HG02610 (cell line): ENCODE results near the gene DCBLD2.
"Not testable (repeated sequence)": the region's sequence is repeated elsewhere in the genome, so short reads cannot be mapped to it uniquely, and the experiment has no call there.

Experiments used
- ATAC-seq: cut with Tn5 transposase; IDR thresholded peaks from one replicate; pipeline ENCODE4 v1.9.1; 2021; ENCODE audit warnings: mild to moderate bottlenecking, moderate library complexity; ENCODE audit not compliant: unreplicated experiment

DCBLD2 gene

DNA sequence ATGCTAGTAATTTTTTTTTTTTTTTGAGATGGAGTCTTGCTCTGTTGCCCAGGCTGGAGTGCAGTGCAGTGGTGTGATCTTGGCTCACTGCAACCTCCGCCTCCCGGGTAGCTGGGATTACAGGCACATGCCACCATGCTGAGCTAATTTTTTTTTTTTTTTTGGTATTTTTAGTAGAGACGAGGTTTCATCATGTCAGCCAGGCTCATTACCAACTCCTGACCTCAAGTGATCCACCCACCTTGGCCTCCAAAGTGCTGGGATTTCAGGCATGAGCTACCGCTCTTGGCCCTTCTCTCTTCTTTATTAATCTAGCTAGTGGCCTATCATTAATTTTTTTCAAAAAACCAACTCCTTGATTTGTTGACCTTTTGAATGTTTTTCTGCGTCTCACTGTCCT lies 70.4 kb downstream of the DCBLD2 start:
- not testable (repeated sequence) for ATAC-seq

DNA sequence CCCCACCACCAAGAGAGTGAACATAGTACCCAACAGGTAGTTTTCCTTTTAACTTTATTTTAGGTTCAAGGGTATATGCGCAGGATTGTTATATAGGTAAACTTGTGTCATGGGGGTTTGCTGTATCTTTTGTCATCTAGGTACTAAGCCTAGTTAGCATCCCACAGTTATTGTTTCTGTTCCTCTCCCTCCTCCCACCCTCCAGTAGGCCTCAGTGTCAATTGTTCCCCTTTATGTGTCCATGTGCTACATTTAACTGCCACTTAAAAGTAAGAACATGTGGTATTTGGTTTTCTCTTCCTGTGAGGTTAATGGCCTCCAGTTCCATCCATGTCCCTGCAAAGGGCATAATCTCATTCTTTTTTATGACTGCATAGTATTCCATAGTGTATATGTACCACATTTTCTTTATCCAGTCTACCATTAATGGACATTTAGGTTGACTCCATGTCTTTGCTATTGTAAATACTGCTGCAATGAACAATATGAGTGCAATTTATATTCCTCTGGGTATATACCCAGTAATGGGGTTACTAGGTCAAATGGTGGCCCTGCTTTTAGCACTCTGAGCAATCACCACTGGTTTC lies 72.2 kb downstream of the DCBLD2 start:
- no peak for ATAC-seq

DNA sequence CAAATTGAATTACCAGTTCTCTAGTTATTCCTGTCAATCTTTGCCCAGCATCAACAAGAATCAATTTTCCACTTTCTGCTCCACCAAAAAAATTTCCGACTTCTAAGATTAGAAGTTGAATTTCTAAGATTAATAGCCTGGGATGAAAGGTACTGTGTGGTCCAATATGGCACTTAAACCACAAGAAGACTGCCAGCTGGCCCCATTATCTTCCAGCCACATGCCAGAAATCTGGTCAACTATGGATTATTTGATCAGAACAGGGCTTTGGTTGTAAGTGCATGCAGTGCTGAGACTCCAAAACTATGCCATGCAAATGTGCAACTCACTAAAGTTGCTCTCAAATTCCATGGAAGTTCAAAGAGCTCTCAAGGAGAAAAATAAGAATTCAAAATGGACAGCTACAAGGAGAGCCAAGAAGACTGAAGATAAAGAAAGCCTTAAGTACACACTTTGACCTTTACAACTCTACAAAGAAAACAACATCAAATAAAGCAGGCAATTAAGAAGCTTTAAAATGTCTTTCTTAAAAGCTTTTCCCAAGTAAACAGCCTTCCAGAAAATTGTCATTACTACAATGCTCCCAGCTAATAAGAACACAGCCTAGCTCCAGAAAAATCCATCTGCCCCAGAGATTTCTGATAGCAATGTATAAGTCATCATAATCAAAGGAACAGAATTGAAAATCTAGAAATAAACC lies 74.1 kb downstream of the DCBLD2 start:
- ATAC-seq = no peak

DNA sequence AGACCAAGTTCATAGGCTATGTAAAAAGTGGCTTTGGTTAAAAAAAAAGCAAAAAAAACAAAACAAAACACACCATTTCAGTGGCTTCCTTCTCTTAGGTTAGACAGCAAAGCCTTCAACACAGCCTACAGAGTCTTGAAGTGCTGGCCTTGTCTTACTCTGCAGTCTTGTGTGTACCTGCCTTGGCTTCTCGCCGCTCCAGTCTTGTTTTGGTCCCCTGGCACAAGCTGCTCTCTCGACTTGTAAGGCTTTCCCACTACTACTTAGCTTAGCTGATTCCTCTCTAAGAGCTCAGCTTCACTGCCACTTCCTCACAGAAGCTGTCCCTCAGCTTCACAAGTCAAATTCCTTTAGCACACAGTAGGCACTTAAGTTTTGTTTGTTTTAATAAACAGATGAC lies 75.4 kb downstream of the DCBLD2 start:
- ATAC-seq = no peak

DNA sequence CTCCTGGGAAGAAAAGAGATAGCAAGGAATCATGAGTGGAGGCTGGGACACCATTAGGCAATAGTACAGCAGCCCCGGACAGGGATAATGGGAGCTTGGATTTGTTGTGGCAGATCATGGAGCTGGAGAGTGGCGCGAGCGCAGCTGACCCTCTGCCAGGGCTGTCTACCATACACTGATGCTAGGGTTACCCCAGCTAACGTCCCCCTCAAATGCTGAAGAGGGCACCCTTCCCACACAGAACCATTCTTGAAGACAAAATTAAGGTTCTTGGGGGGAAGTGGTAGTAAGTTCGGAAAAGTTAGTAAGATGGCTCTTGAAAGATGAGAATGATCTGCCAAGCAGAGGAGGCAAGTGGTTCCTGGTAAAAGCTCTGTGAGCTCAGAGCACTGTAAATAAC lies 77.2 kb downstream of the DCBLD2 start:
- no peak for ATAC-seq

DNA sequence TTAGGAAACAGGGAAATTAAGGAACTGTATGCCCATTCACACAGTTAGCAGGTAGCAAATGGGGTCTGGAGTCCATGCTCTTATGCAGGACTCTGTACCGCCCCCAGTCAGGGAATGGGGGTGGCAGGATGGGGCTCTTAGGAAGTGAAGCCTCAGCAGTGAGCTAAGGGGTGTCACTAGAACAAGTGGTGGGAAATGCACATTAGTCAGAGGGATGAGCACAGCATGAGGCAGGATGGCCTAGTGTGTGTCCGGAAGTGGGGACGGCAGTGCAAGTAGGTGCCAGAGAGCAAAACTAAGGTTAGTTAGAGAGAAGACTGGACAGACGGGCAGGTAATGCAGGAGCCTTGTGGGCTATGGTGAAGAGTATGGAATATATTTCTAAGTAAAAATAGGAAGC lies 77.7 kb downstream of the DCBLD2 start:
- ATAC-seq = no peak

DNA sequence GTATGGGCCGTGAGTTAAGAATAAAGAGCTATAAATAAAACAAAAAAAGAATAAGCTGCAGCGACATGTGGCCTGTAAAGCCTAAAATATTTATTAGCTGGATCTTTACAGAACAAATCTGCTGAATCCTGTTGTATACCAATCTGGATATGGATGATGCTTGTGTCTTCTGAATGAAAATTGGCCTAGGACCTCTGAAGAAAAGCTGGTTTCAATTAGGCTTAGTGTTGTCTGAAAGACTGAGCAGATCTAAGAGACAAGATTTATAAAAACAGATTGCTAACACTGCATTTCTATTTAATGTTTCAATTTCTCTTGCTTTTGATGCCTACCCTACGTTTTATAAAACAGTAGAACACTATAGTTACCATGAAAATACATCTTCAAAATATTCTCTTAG lies 80.4 kb downstream of the DCBLD2 start:
- no peak for ATAC-seq

DNA sequence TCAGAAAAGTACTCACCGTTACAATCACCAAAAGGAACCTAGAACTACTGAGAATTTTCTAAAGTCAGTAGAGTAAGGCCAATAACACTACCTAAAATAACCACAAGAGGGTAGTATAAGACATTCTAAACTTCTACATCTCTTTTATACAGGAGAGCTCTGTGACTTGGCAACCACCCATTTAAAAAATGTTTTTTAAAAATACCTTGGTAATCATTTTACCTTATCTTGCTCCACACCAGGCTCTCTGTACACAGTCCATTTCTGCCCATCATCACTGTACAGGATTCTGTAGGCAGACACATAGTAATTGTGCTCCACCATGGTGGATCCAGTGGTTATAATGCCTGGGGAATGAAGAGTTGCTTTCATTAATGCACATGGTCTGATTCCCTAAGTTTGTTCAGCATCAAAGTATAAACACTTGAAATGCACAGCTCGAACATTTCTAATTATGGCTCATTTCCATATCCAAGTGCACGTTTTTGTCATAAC lies 83.9 kb downstream of the DCBLD2 start:
- peak; percentile 78 for ATAC-seq

DNA sequence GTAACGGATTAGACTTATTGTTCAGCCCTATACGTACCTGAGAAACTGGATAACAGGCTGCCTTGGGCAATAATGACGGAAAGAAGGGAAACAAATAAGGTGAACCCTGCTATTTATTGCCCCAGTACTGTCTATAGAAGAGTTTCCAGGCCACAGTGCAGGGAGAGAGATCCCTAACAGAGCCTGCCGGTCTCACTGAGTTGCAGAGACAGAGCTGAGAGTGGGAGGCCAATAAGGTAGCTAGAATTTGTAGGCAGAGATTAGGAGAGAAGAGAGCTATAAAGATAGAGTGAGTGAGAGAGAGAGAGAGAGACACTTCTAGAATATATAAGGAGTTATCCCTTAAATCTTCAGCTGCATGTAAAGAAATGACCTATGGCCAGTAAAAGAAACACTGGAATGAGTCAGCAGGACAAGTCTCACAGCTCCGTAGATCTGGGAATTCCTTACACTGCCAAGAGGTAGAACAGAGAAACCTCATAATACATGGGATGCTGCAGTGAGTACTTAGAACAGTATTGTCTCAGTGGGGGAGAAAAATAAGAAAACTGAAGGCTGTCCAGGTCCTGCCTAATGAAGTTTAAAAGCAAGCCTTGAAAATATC lies 86.6 kb downstream of the DCBLD2 start:
- ATAC-seq = no peak

DNA sequence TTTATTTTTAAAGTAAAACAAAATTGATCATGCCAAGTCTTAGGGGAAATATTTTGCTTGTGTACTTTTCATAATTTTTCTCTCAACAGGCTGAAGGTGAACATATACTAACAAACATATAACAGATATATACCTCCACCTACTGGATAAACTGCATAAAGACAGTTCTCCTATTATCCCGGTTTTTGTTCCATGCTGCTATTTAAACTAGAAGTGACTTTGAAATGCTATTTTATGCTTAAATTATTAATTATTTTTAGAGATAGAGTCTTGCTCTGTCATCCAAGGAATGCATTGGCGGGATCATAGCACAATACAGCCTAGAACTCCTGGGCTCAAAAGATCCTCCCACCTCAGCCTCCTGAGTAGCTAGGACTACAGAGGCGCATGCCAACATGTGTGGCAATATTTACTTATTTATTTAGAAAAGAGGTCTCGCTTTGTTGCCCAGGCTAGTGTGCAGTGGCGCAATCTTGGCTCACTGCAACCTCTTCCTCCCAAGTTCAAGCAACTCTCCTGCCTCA lies 88.6 kb downstream of the DCBLD2 start:
- no peak for ATAC-seq

DNA sequence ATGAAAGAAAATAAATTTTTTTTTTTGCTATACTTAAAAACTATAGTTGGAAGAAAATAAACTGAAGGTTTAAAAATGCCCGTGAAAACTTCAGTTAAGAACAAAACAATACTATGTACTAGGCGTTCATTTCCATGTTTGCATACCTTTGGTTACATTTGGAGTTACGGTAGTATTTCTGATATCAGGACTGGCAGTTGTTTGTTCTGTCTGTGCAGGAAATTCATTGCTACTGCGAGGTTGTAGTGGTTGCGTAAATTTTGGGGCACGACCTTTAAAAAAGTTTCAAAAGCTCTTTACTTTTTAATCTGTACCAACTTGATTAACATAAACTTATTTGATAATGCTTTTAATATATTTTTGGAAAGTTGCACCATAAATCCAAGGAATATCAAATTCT lies 90.4 kb downstream of the DCBLD2 start:
- no peak for ATAC-seq

DNA sequence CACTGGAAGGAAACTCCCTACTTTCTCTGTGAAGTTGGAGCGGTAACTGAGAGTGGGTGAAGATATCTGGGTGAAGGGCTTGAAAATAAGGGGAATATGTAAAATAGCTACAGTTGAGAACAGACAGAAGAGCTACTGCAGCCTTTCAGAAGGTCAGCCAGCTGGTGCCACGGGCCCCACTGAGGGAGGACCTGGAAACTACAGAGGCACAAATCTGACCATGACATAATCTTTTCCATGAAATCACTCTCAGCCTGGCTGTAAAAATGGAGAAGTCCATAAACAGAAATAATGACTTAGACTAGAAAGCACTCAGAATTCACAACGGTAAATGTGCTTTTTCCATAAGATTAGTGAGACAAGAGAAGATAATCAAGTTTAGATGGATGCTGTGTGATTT lies 91.9 kb downstream of the DCBLD2 start:
- ATAC-seq = peak; percentile 39

DNA sequence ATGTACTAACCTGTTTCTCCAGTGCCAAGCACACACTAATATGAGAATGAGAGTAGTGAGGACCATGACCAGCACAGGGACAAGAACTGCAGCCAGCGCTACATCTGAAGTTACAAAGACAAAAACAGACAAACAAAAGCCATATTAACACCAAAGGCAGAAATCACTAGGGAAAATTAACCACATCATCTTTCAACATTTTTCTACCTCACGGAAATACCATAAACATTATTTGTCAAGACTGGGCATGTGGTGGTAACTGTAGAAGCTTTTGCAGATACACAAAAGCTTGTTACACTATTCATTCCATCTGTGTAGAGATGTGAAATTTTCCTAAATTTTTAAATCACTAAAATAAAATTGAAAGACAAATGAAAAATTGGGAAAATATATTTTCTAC lies 93.4 kb downstream of the DCBLD2 start:
- ATAC-seq = no peak

DNA sequence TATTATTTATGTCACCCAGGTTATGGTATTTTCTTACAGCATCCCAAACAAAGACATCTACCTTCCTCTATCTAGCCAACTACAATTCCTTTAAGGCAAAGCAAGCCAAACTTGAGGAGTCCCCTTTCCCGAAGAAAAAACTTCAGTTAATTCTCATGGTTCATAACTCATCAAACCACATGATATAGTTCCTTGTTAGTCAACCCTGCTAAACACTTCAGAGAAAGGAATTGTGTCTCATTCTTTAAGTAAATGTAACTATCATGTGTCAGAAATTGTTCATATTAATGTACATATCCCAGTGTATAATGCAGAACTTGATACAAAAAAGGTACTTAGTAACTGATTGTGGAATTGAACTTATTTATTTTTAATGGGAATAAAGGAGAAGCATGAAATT lies 93.9 kb downstream of the DCBLD2 start:
- no peak for ATAC-seq

DNA sequence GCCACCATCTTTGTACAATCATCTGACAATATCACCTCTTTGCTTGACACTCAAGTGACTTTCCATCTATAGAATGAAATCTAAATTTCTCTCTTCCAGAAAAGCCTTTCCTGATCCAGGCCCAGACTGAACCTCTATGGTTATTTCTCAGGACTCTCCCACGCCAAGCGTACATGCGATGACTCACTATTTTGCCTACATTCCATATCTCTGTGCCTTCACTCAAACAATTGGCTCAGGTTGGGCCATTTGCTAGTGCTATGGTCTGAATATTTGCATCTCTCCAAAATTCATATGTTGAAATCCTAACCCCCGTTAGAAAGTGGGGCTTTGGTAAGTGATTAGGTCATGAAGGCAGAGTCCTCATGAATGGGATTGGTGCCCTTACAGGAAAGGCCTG lies 94.5 kb downstream of the DCBLD2 start:
- ATAC-seq = no peak

DNA sequence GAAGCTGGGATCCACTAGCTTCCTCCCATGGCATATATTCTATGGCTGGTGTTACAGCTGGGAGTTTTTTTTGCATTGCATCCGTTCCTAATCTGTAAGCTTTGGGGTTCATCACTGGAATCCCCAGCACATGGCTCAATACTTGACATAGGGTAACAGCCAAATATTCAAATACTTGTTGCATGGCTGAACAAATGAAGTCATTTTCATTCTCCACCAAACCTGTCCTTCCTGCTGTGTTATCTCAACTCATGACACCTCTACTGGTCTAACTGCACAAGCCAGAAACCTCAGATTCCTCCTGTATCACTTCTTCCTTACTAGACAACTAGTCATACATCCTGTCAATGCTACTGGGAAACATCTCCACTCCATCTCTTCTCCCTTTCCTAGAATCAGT lies 95.0 kb downstream of the DCBLD2 start:
- ATAC-seq = no peak

DNA sequence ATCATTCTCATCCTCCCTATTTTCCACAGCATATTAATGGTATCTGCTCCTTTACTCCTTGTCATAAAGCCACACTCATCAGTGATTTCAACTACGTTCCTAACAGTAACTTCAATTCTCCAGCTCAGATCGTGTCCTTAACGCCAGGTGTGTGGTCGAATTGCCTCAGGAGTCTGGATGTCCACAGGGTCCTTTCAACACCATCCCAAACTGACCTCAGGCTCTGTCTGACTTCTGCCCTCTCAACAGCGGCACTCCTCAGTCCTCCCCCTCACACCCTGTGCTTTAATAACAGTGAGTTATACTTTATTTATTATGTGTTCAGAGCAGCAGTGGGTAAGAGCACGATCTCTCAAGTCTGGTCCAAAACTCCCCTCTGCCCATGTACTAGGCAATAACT lies 95.9 kb downstream of the DCBLD2 start:
- ATAC-seq = no peak

DNA sequence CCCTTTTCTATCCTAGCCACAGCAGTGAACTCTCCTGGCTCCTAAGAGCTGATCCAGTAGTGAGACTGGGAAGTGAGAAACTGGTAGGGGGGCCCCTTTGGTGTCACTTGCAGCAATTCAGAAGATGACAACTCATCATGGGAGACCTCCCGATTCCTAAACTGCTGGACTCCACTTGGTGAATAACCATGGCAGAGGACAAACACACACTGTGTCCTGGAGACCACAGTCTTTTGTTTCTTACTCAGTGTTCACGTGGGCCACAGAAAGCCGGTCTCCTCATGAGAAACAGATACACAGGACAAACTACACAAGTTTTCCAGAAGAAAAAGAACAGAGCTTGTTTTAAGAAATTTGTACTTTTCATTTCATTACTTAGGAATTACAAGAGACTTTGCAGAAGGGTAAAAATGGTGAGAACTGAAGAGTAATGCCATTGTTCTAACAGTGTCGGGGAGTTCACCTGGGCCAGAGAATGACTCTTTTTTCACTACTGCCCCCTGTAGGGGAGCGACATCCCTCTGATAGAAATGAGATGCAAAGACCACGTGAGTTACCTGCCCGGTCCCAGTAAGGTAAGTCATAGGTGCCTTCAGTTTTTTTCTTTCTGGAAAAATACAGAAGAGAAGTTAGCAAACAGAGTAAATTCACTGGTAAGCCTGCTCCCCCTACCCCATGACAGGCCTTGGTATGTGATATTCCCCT lies 100.3 kb downstream of the DCBLD2 start:
- ATAC-seq = no peak

DNA sequence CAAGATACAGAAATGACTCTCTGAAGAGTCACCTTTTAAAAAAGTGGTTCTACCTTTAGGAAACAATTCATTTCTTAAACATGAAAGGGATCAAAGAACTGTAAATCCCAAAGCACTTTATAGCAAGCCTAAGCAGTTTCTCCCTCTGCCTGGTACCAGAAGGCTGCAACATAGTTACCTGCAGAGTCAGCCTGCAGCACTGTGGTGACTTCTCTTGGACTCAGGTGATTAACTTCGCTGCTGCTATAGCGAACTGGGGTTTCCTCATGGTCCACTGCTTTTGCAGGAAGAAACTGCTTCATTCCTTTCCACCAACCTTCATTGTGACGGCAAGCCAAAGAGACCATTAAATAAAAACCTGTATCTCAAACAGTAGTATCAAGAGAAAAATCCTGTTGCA lies 101.1 kb downstream of the DCBLD2 start:
- no peak for ATAC-seq

DNA sequence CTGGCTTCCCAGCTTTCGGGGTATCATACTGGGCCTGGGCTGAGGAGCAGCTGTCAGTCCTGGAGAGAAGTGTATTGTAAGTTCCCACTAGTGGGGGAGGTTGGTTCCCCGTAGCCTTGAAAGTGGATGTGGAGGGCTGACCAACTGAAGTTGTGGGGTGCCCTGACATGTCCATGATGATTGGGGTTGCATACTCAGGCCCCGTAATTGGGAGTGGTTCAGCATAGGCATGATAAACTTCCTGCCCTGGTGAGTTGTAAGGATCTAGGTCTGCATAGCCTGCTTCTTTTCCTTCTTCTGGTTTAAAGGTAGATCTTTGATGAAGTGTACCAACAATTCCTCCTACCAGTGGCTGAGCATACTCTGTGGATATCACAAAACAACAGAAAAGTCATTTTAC lies 102.0 kb downstream of the DCBLD2 start:
- no peak for ATAC-seq

DNA sequence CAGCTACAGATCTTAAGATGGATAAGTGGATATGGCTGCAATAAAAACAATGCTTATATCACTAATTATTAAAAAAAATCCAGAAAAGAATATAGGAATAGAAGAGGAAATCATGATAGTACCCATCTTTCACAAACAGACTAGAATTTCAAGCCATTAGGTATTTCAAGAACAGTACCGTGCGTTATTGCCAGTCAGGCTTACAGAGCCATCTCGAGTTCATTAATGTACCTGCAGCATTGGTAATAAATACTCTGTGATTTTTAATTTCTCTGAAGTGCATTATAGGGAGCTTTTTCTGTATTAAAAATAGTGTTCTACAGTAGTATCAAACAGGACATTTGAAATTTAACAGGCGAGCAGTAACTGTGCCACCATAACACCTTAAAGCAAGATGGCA lies 102.7 kb downstream of the DCBLD2 start:
- no peak for ATAC-seq

DNA sequence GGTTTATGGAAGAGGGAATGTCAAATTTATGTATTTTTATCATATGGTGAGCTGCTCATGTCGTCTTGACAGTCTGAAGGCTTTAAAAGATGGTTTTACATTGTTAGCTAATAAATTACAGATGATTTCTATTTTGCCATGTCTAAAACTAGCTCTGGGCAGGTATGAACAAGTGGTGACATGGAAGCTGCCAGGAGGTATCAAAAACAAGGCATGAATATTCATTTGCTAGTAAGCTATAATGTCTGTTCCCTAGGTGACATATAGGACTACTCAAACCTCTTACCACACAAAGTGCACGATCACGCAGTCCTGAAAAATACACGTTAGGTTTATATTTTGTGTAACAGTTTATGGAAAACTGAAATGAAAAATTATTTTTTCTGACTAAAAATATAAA lies 103.6 kb downstream of the DCBLD2 start:
- ATAC-seq = no peak
